ENCODE results near the gene CYP27C1. TPM values are rescaled to one million over a fixed set of nuclear protein-coding genes. Genes with fewer than 3 reads are reported as not detected.
"Not testable (repeated sequence)": the region's sequence is repeated elsewhere in the genome, so short reads cannot be mapped to it uniquely, and the experiment has no call there.

The CYP27C1 gene
- total RNA-seq, 2 experiments from 2014 or later = not detected

DNA sequence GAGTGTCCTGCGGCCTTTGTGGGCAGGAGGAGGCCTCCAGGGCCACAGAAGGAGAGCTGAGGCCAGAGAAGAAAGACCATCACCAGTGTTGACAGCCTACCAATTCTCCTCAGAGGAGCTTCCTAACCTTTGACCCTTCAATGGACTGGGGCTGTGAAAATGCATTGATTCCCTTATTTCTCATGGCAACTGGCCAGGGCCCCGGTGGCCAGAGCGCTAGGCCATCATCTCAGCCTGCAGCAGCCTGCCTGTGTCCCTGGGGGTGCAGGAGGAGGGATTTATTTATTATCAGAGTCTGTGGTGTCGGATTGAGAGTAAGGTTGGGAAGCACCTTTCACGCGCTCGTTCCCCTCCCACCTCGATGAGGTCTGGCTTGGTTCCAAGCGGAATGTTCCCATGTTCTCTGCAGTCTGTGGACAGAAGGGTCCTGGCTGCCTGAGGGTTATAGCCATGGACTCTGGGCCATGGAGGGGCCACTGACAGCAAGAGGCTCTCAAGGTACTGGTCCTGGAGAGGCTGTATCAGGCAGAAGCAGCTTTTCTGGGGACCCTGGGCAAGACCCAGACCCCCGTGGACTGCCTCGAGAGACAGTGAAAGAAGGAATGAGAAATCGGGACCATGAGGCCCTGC, 53.8 kb downstream of the CYP27C1 start:
- intact Hi-C loops (cut with DNase I, micrococcal nuclease) = no loop called here
- no peaks in the 10 kb centered on the region for H3K9me3 Mint-ChIP-seq (ENCODE audit: low read depth)
- no peak for ATAC-seq

DNA sequence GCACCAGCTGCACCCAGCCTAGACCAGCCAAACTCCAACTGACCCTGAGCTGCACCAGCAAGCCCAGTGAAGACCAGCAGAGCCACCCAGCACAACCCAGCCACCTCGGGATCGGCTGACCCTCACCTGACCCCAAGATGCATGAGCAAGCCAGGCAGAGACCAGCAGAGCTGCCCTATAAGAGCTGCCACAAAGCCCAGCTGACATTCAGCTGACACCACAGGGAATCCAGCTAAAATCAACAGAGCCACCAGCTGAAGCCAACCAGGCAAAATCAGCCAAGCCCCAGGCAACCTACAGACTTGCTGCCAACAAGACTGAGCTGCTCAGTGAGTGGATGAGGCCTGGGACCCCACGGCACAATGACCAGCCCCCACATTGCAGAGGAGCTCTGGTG, 54.6 kb downstream of the CYP27C1 start:
- ChIA-PET POLR2A (interaction anchor here (0.6 kb wide), 1 partner anchor 98 kb away, joined by 4 read pairs; no protein-coding TSS in a partner anchor), CTCF (interaction anchor here (0.7 to 1.3 kb wide), 5 partner anchors 23 to 1257 kb away, joined by 3 read pairs; no protein-coding TSS in a partner anchor)
- Mint-ChIP-seq H3K27me3 (no peaks in the 10 kb centered on the region), H3K9me3 (ENCODE audit: low read depth) (no peaks in the 10 kb centered on the region), H3K4me1 (no peaks in the 10 kb centered on the region), H3K27ac (no peak overlapping the region), H3K36me3 (ENCODE audit: low read depth) (no peaks in the 10 kb centered on the region), H3K4me3 (no peak overlapping the region)
- ATAC-seq (no peak), DNase-seq (no peak)
- intact Hi-C loops (cut with DNase I, micrococcal nuclease) = no loop called here

More for the DNA sequence above, 53.8 kb downstream of the CYP27C1 start:
- no peaks in the 10 kb centered on the region for H3K27me3 Mint-ChIP-seq
- ChIA-PET POLR2A (no interaction called here), CTCF (interaction anchor here (0.7 to 1.0 kb wide), 3 partner anchors 24 to 1256 kb away, joined by 3 read pairs; no protein-coding TSS in a partner anchor)
- no peaks in the 10 kb centered on the region for H3K36me3 Mint-ChIP-seq (ENCODE audit: low read depth)
- no peak for DNase-seq
- H3K4me1 Mint-ChIP-seq = no peaks in the 10 kb centered on the region
- H3K27ac Mint-ChIP-seq = no peak overlapping the region
- no peak overlapping the region for H3K4me3 Mint-ChIP-seq

DNA sequence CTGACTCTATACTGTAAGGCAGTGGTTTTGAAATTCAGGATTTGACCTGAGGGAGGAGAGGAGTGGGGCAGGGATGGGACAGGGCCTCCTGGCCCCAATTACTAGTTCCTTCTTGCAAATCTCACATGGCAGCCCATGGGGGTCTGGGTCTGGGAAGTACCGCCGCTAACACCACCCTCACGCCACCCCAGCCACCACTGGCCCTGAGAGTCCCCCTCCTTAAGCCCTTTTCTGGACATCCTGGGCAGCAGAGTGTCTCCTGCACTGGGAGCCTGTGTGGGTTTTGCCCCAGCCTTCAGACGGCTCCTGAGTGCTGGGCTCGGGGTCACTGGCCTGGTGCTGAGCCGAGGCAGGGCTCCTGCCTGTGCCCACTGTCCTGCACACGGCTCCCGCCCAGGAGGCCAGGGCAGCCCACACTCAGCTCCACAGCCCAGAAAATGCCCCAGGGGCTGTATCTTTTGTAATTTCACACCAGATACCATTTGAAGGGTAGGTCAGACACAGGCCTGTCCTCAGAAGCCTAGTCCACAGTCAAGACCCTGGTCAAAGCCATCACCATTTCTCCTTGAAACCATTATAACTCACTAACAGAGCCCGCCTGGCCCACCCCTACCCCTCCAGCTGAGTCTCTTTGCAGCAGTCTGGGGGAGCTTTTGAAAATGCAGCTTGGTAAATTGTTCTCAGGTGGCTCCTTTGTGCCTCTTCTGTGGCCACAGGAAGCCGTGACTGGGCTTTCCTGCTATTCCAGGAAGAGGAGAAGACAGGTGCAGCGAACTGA, 55.1 kb downstream of the CYP27C1 start:
- no peaks in the 10 kb centered on the region for H3K27me3 Mint-ChIP-seq
- no peak overlapping the region for H3K4me3 Mint-ChIP-seq
- no peak overlapping the region for H3K27ac Mint-ChIP-seq
- no peak for ATAC-seq
- H3K9me3 Mint-ChIP-seq (ENCODE audit: low read depth) = no peaks in the 10 kb centered on the region
- ChIA-PET POLR2A (no interaction called here), CTCF (interaction anchor here (1.0 to 1.3 kb wide), 3 partner anchors 22 to 285 kb away, joined by 3 read pairs; no protein-coding TSS in a partner anchor)
- intact Hi-C loops (cut with DNase I, micrococcal nuclease) = no loop called here
- no peak for DNase-seq
- no peaks in the 10 kb centered on the region for H3K4me1 Mint-ChIP-seq
- H3K36me3 Mint-ChIP-seq (ENCODE audit: low read depth) = no peaks in the 10 kb centered on the region

DNA sequence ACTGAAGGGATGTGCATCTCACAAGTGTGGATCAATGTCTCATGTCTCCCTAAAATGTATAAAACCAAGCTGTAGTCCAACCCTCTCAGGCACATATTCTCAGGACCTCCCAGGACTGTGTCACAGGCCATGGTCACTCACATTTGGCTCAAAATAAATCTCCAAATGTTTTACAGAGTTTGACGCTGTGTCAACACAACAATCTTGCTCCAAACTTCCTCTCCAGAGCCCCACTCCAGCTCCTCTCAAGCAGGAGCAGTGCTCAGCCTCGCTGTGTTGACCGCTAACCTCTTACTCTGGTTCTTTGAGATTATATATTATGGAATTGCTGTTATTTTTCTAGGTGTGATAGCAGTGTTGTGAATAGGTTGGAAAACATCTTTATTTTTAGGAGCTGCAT, 56.2 kb downstream of the CYP27C1 start:
- H3K27ac Mint-ChIP-seq = no peak overlapping the region
- no peaks in the 10 kb centered on the region for H3K36me3 Mint-ChIP-seq (ENCODE audit: low read depth)
- intact Hi-C loops (cut with DNase I, micrococcal nuclease) = no loop called here
- H3K27me3 Mint-ChIP-seq = no peaks in the 10 kb centered on the region
- ATAC-seq (no peak), DNase-seq (no peak)
- ChIA-PET CTCF (no interaction called here), POLR2A (no interaction called here)
- no peaks in the 10 kb centered on the region for H3K4me1 Mint-ChIP-seq
- H3K9me3 Mint-ChIP-seq (ENCODE audit: low read depth) = no peaks in the 10 kb centered on the region
- H3K4me3 Mint-ChIP-seq = no peak overlapping the region

DNA sequence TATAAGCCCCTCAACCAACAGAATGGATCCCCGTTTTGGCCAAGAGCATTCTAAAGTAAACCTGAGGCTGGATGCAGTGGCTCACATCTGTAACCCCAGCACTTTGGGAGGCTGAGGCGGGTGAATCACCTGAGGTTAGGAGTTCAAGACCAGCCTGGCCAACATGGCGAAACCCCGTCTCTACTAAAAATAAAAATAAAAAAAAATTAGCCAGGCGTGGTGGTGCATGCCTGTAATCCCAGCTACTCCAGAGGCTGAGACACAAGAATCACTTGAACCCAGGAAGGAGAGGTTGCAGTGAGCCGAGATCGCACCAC, 57.1 kb downstream of the CYP27C1 start:
- H3K27me3 Mint-ChIP-seq; H3K4me1 Mint-ChIP-seq; ATAC-seq; H3K36me3 Mint-ChIP-seq (ENCODE audit: low read depth); H3K4me3 Mint-ChIP-seq; CTCF ChIA-PET; H3K27ac Mint-ChIP-seq; intact Hi-C loops (cut with DNase I, micrococcal nuclease); DNase-seq; POLR2A ChIA-PET; H3K9me3 Mint-ChIP-seq (ENCODE audit: low read depth): not testable (repeated sequence)

DNA sequence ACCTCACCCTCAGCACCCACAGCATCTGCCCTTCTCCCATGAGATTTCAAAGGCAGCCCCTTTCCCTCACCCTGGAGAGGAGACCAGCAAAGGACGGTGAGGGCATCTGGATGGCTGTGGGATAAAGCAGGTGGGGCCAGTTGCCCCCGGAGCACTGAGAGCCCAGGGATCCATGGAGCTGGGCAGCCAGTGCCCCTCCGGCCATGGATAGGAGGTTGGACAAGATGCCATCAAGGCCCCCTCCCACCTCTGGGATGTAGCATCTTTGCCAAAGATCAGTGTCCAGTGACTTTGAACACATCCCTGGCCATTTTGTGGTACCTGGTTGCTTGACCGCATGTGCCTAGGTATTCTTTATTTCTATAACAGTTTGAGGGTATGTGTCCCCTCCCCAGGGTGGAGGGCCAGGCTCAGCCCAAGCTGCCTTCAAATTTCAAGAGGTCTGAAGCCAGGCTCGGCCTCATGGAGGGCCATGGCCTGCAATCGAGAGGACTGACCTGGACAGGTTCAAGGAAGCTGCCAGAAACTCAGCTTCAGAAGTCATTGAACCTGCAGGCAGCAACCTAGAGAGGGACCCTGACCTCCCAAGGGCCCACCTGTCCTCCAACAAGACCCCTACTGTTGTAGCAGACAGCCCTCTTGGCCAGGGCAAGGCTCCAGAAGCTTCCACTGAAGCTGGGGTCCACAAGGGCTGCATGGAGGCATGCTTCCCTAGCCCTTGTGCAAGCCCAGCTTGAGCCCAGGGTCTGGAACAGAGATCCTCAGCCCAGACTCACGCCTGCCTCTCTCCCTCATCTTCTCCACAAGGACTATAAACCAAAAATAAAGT, 57.6 kb downstream of the CYP27C1 start:
- POLR2A ChIA-PET = interaction anchor here (0.7 kb wide), 1 partner anchor 16 kb away, joined by 3 read pairs; no protein-coding TSS in a partner anchor
- intact Hi-C loops (cut with DNase I, micrococcal nuclease) = no loop called here
- CTCF ChIA-PET = no interaction called here
- Mint-ChIP-seq H3K9me3 (ENCODE audit: low read depth) (no peaks in the 10 kb centered on the region), H3K27ac (no peak overlapping the region), H3K4me3 (no peak overlapping the region), H3K4me1 (no peaks in the 10 kb centered on the region), H3K36me3 (ENCODE audit: low read depth) (no peaks in the 10 kb centered on the region), H3K27me3 (no peaks in the 10 kb centered on the region)
- ATAC-seq (no peak), DNase-seq (no peak)

DNA sequence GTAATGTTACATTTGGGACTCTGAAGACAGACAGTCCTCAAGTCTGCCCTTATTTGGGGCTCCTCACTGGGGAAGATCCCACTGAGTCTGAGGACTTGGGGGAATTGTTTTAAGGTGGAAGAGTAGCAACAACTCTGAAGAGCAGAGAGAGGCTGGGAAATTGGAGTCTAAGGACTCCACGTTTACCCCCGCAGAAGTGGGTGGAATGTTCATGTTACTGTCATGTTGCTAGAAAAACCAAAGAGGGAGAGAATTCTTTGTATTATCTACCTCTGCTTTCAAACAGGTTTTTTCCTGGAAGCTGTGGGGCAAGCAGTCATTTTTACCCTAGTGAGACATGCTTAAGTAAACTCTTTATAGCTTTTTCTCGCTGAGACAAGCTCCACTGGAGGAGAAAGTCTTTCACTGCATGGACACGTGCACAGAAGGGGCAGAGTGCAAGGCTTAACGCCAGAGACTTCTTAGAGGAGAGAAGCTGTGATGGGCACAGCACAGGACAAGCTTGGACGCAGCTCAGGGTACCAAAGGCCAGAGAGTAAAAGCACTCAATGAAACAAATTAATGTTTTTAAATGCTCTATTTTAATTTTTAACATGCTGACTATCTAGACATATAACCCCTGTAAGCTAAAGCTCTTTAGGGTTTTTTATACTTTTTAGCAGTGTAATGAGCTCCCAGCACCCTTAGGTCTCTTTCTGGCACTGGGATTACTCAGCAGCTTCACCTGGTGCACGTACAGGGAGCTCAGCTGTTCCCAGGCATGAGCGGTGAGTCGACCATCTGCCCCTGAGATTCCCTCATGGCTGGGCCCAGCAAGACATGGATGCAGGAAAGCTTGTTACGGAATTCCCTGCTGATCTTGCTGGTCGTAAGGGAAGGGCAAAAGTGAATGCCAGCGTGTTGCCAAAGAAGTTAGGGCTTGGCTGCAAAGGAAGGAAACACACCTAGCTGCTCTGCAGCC, 58.6 kb downstream of the CYP27C1 start:
- Mint-ChIP-seq H3K4me3 (no peak overlapping the region), H3K27me3 (no peaks in the 10 kb centered on the region), H3K9me3 (ENCODE audit: low read depth) (no peaks in the 10 kb centered on the region), H3K4me1 (no peaks in the 10 kb centered on the region), H3K27ac (no peak overlapping the region), H3K36me3 (ENCODE audit: low read depth) (no peaks in the 10 kb centered on the region)
- intact Hi-C loops (cut with DNase I, micrococcal nuclease) = no loop called here
- CTCF ChIA-PET = interaction anchor here (1.3 kb wide), 1 partner anchor 23 kb away, joined by 3 read pairs; no protein-coding TSS in a partner anchor
- DNase-seq (no peak), ATAC-seq (no peak)
- POLR2A ChIA-PET = interaction anchor here (0.5 to 0.7 kb wide), 2 partner anchors 17 to 456 kb away, joined by 3 read pairs; no protein-coding TSS in a partner anchor

DNA sequence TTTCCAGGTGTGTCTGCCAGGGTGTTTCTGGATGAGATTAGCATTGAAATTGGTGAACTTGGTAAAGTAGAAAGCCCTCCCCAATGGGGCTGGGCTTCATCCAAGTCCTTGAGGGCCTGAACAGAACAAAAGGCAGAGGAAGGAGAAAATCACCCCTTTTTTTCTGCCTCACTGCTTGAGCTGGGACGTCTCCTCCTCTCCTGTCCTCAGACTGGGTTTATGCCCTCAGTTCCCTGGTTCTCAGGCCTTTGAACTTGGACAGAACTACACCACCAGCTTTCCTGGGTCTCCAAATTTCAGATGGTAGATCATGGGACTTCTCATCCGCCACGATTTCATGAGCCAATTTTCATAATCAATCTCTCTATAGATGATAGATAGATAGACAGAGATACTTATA, 59.4 kb downstream of the CYP27C1 start:
- CTCF ChIA-PET = interaction anchor here (1.3 kb wide), 1 partner anchor 24 kb away, joined by 3 read pairs; no protein-coding TSS in a partner anchor
- no peak for ATAC-seq
- no peak overlapping the region for H3K4me3 Mint-ChIP-seq
- H3K9me3 Mint-ChIP-seq (ENCODE audit: low read depth) = no peaks in the 10 kb centered on the region
- intact Hi-C loops (cut with DNase I, micrococcal nuclease) = no loop called here
- H3K4me1 Mint-ChIP-seq = no peaks in the 10 kb centered on the region
- no peak for DNase-seq
- no peaks in the 10 kb centered on the region for H3K27me3 Mint-ChIP-seq
- POLR2A ChIA-PET = interaction anchor here (0.5 kb wide), 1 partner anchor 455 kb away, joined by 3 read pairs; no protein-coding TSS in a partner anchor
- H3K27ac Mint-ChIP-seq = no peak overlapping the region
- H3K36me3 Mint-ChIP-seq (ENCODE audit: low read depth) = no peaks in the 10 kb centered on the region

DNA sequence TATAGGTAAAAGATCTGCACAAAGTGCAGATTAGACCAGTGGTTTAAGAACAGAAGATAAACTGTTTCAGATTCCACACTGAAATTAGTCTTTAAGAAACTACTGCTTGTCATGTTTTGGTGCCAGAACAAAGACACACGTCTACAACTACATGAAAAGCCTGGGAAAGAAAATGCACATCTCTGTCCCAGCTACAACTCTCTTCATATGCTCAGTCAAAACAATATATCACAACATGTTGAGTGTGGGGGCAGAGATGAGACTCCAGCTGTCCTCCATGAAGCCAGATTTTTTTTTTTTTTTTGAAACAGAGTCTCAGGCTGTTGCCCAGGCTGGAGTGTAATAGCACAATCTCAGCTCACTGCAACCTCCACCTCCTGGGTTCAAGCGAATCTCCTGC, 60.6 kb downstream of the CYP27C1 start:
- ATAC-seq (no peak), DNase-seq (no peak)
- Mint-ChIP-seq H3K27me3 (no peaks in the 10 kb centered on the region), H3K27ac (no peak overlapping the region), H3K9me3 (ENCODE audit: low read depth) (no peaks in the 10 kb centered on the region), H3K4me1 (no peaks in the 10 kb centered on the region), H3K36me3 (ENCODE audit: low read depth) (no peaks in the 10 kb centered on the region), H3K4me3 (no peak overlapping the region)
- intact Hi-C loops (cut with DNase I, micrococcal nuclease) = no loop called here
- POLR2A ChIA-PET = no interaction called here
- CTCF ChIA-PET = interaction anchor here (0.9 kb wide), 1 partner anchor 12 kb away, joined by 4 read pairs; no protein-coding TSS in a partner anchor

DNA sequence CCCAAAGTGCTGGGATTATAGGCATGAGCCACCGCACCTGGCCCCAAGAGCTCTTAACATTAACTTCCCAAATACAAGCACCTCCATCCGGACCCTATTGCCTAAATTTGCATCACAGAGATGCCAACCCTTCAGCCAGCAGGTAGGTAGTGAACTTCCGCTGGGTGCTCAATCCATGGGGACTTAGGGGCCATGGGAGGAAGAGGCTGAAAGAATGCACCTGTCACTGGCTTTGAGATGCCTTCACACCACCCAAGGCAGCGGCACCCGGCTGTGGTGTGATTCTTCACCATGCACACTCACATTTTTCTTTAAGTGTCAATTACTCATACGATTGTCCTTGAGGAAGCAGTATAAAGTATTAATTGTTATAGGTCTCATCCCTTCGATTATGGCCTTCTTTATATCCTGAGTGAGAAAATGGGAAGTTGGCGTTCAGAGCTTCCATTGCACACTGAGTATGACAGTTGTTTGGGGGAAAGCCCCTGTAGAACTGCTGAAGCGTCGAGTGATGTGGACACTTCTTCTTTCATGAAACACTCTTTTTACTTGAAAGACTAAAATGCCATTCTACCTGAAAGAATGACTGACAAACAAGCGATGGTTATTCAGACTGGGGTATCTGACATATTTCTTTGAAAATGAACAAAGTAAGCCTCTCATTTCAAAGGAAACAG, 61.3 kb downstream of the CYP27C1 start:
- no peaks in the 10 kb centered on the region for H3K4me1 Mint-ChIP-seq
- no peak for DNase-seq
- intact Hi-C loops (cut with DNase I, micrococcal nuclease) = no loop called here
- H3K27me3 Mint-ChIP-seq = no peaks in the 10 kb centered on the region
- H3K27ac Mint-ChIP-seq = no peak overlapping the region
- ChIA-PET CTCF (interaction anchor here (0.6 to 0.9 kb wide), 2 partner anchors 11 to 23 kb away, joined by 3 to 4 read pairs; no protein-coding TSS in a partner anchor), POLR2A (no interaction called here)
- ATAC-seq = no peak
- no peaks in the 10 kb centered on the region for H3K9me3 Mint-ChIP-seq (ENCODE audit: low read depth)
- H3K36me3 Mint-ChIP-seq (ENCODE audit: low read depth) = no peaks in the 10 kb centered on the region
- no peak overlapping the region for H3K4me3 Mint-ChIP-seq
